Upper lobe of left lung (tissue), 4 donors: Measurements from ENCODE around the gene ITPR1.

Experiments
- POLR2A ChIP-seq, 4 donors: fragments of 450-650 bp; IDR thresholded peaks; one replicate each; pipeline ENCODE4 v1.5.1; 2016 to 2017; ENCODE audit warnings: antibody characterized with exemption in 4 of 4, mild to moderate bottlenecking in 2 of 4
- POLR2AphosphoS5 ChIP-seq, 2 donors: sonication (generic); formaldehyde crosslinking; IDR thresholded peaks; one replicate each; pipeline ENCODE4 v1.5.1; 2017; ENCODE audit warnings: antibody characterized with exemption in 2 of 2
- TF ChIP-seq, protein P1 (sequence below), 6 experiments: fragments of 450-650 bp in 4 of 6; fragments of 200-600 bp in 2 of 6; sonication (generic) in 2 of 6; IDR thresholded peaks; one replicate each; pipeline ENCODE4 v1.5.1; 2016 to 2019; ENCODE audit warnings: antibody characterized with exemption in 6 of 6

- TF ChIP-seq, protein P1, sequence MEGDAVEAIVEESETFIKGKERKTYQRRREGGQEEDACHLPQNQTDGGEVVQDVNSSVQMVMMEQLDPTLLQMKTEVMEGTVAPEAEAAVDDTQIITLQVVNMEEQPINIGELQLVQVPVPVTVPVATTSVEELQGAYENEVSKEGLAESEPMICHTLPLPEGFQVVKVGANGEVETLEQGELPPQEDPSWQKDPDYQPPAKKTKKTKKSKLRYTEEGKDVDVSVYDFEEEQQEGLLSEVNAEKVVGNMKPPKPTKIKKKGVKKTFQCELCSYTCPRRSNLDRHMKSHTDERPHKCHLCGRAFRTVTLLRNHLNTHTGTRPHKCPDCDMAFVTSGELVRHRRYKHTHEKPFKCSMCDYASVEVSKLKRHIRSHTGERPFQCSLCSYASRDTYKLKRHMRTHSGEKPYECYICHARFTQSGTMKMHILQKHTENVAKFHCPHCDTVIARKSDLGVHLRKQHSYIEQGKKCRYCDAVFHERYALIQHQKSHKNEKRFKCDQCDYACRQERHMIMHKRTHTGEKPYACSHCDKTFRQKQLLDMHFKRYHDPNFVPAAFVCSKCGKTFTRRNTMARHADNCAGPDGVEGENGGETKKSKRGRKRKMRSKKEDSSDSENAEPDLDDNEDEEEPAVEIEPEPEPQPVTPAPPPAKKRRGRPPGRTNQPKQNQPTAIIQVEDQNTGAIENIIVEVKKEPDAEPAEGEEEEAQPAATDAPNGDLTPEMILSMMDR (IDR thresholded peaks at IDR 0.05), result no peak
- TF ChIP-seq POLR2A (IDR thresholded peaks at IDR 0.05) (no peak), POLR2AphosphoS5 (IDR thresholded peaks at IDR 0.05) (no peak)
These were observed 285.0 kb downstream of the ITPR1 start for GRCh38 chr3:4778119-4778518.
